HFF-Myc (cell line): ENCODE measurements around the gene GNB1L.

ENCODE experiments used
- DNase-seq: peaks from one replicate; pipeline ENCODE4 v3.0.0-alpha.2; 2011; ENCODE audit warnings: low read depth; ENCODE audit errors: extremely low read depth
- H3K4me3 ChIP-seq: replicated peaks from 2 replicates; pipeline ENCODE4 v1.5.1; 2011; ENCODE audit warnings: low read depth, mild to moderate bottlenecking, control low read depth, low read length
- TF ChIP-seq, protein P1 (sequence below): IDR thresholded peaks from 2 replicates; pipeline ENCODE4 v1.5.1; 2012; ENCODE audit warnings: mild to moderate bottlenecking, low read depth, low read length, control low read depth; ENCODE audit errors: missing control alignments

Gene GNB1L, protein sequence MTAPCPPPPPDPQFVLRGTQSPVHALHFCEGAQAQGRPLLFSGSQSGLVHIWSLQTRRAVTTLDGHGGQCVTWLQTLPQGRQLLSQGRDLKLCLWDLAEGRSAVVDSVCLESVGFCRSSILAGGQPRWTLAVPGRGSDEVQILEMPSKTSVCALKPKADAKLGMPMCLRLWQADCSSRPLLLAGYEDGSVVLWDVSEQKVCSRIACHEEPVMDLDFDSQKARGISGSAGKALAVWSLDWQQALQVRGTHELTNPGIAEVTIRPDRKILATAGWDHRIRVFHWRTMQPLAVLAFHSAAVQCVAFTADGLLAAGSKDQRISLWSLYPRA

DNA sequence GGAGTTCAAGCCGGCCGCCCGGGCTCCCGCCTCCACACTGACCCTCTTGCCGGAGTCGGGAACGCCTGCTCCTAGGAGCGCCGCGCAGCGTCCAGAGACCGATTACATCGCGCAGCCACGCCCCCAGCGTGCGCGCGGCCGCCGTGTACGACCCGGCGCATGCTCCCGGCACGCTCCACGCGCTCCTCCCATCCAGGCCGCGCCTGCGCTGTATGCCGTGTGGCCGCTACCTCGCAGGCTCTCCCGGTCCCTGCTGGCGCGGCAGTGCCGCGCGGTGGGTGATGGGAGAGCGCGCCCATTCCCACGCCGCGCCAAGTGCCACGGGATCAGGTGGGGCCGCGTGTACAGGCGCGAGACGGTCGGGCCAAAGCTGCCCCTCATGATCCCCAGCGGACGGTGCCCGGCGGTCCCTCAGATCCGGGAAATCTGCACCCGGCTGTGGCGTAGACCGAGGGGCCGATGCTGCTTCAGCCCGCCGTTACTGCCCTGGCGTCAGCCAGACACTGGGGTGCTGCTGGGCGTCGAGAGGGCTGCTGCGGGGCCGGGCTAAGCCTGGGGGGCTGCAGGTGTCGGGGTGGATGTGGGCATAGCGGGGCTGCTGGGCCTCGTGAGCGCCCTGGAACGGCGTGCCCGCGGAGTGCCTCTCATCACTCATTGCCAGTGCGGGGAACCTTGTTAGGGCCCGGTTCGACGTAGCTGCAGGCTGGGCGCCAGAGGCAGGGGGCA lies at the start of gene GNB1L, which contains the start of gene RTL10:
GNB1L (minus strand) TSS at position 97 of the 726 bp plus-strand sequence. CDS start 33,519 bp downstream, outside the sequence.
RTL10 (minus strand) TSS at position 97 of the 726 bp plus-strand sequence. CDS start 2,613 bp downstream, outside the sequence.
- H3K4me3 ChIP-seq, result peak within 1 kb of the TSS; percentile 96
- DNase-seq, result peak; percentile 83
- TF ChIP-seq, protein P1, sequence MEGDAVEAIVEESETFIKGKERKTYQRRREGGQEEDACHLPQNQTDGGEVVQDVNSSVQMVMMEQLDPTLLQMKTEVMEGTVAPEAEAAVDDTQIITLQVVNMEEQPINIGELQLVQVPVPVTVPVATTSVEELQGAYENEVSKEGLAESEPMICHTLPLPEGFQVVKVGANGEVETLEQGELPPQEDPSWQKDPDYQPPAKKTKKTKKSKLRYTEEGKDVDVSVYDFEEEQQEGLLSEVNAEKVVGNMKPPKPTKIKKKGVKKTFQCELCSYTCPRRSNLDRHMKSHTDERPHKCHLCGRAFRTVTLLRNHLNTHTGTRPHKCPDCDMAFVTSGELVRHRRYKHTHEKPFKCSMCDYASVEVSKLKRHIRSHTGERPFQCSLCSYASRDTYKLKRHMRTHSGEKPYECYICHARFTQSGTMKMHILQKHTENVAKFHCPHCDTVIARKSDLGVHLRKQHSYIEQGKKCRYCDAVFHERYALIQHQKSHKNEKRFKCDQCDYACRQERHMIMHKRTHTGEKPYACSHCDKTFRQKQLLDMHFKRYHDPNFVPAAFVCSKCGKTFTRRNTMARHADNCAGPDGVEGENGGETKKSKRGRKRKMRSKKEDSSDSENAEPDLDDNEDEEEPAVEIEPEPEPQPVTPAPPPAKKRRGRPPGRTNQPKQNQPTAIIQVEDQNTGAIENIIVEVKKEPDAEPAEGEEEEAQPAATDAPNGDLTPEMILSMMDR, result no peak

DNA sequence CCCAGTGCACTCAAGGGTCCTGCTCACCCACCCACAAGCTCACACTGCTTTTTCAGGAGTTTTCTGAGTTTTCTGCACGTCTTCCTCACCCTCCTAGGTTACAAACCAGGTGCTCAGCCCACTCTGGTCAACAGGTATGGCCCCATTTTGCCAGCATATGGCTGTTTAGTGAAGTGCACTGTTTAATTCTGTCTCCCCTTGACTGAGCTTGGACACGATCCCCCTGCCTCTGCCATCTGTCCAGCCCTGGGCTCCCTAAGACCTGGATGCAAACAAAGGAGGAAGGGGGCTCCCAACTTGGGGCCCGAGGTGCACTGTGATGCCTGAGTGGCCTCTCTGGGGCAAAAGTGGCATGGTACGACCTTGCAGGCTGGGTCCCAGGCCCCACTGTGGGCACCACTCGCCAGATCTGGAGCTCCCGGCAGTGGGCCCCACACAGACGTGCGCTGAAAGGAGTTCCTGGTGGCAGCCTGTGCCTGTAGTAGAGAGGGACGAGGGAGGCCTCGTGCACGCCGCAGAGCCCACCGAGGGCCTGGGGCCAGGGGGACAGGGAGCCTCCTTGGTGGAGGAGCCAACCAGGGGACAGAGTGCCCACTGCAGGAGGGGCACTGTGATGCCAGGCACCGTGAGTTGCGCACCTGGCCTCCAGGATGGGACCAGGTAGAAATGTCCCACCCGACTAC lies 49.6 kb upstream of the GNB1L start:
- TF ChIP-seq, protein P1, result no peak
- H3K4me3 ChIP-seq, result no peak overlapping the region
- DNase-seq, result no peak

DNA sequence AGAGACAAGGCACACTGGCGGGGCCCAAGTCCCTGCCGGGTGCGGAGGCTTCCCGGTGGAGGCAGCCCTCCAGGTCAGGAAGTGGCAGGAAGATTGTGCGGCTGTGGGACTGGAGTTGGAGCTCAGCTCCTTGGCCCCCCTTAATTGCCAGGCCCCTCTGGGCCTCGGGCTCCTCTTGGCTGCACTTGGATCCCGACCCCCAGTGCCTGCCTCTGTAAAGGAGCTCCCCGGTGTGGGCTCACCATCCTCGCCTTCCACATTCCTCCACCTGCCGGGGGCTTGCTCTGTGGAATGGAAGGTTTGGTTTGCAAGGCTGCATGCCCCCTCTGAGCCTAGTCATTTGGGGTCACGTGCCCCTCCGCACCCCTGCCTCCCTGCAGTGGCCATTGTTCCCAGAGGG lies 48.8 kb upstream of the GNB1L start:
- H3K4me3 ChIP-seq, result no peak overlapping the region
- TF ChIP-seq, protein P1, result no peak
- DNase-seq, result no peak

DNA sequence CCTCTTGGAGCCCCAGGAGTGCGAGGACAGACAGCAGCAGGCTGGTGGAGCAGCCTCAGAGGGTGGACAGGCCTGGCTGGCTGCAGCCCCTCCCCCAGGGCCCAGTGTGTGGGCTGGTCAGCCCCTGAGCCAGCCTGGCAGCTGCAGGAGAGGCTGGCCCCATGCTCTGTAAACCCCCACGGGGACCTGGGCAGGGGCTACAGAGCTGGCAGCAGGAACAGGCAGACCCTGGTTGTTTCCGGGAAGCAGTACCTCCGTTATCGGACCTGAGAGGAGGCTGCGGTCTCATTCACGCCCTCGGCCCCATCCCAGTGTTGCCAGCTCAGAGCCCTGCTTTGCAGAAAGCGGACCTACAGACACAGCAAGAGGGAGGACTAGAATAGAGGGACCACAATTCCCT lies 48.4 kb upstream of the GNB1L start:
- H3K4me3 ChIP-seq, result no peak overlapping the region
- TF ChIP-seq, protein P1, result no peak
- DNase-seq, result no peak

DNA sequence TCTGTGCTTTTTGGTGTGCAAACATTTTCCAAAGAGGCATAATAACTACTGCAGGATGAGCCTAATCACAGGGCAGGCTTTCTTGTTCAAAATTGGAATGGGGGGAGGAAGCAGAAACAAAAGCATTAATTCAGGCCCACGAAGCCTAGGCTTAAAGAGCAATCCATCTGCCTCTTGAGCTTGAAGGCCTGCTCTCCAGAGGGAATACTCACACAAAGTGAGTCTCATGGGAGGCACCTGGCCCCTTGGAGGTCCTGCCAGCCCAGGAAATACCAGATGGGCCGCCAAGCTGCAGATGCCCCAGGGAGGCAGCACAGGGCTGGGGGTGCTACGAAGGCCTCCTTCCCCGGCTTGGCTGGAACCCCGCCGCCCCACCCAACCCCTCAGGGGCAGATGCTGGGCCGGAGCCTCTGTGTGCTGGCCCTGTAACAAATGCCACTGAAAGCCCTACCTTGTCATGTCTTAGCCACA lies 47.6 kb upstream of the GNB1L start:
- no peak overlapping the region for H3K4me3 ChIP-seq
- TF ChIP-seq, protein P1, result no peak
- no peak for DNase-seq

DNA sequence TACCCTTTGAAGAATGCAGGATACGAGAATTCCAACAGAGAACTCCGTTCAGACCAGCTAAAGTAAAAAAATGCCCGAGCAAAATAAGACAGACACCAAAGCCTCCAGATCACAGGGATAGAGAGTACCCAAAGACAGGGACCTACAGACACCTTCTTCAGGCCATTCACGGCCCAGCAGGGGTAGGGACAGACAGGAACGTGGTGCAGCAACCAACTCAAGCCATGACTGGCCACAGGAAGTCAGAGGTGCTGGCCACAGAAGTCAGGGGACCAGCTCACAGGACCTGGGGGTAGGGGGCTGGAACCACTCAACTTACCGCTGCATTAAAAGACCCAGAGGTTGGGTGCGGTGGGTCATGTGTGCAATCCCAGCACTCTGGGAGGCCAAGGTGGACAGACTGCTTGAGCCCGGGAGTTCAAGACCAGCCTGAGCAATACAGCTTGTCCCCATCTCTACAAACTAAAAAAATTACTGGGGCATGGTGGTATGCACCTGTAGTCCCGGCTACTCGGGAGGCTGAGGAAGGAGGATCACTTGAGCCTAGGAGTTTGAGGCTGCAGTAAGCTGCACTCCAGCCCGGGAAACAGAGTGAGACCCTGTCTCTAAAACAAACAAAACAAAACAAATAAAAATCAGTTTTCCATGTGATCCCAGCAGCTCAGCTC lies 47.0 kb upstream of the GNB1L start:
- no peak for DNase-seq
- TF ChIP-seq, protein P1, result no peak
- H3K4me3 ChIP-seq, result no peak overlapping the region
